ENCODE data around the gene SYNDIG1. TPM values are rescaled to one million over a fixed set of nuclear protein-coding genes. Genes with fewer than 3 reads are reported as not detected.

The SYNDIG1 gene
- total RNA-seq, 1 experiment from 2014 or later = 5.4 TPM

- H2BK20ac ChIP-seq (ENCODE audit: low read depth, low read length, poor library complexity, severe bottlenecking) = no peak overlapping the region
- H3T11ph ChIP-seq (ENCODE audit: low read length) = no peak overlapping the region
- no peak overlapping the region for H4K5ac ChIP-seq (ENCODE audit: insufficient read length, low read depth, low read length)
- peaks cover 5% of the 10 kb centered on the region for H3K27me3 Mint-ChIP-seq (ENCODE audit: low read depth)
- no peak overlapping the region for H3K4me2 ChIP-seq (ENCODE audit: insufficient read depth, insufficient read length, low read length)
- H3K4me1 ChIP-seq (ENCODE audit: insufficient read depth, low read length) = no peaks in the 10 kb centered on the region
- no peak for TF ChIP-seq CTCF (conservative IDR thresholded peaks at IDR 0.05)
- H3K79me2 ChIP-seq (ENCODE audit: insufficient read depth, low read length) = no peaks in the 10 kb centered on the region
- no peak overlapping the region for H3K27ac ChIP-seq (ENCODE audit: insufficient read length, low read depth, low read length)
- peaks cover 3 to 4% of the 10 kb centered on the region in 2 experiments; a peak in 2 of 5 replicates for H3K9me3 Mint-ChIP-seq
- no peak overlapping the region for H4K8ac ChIP-seq (replicated peaks; ENCODE audit: insufficient read length, low read depth, low read length)
- H2BK12ac ChIP-seq (ENCODE audit: insufficient read length, low read depth, low read length) = no peak overlapping the region
- no peak overlapping the region for H2BK5ac ChIP-seq (ENCODE audit: insufficient read length, low read length)
- no peaks in the 10 kb centered on the region for H4K20me1 ChIP-seq (ENCODE audit: control insufficient read depth, insufficient read depth, insufficient read length)
- no peak overlapping the region for H3K18ac ChIP-seq (ENCODE audit: insufficient read length, low read depth, low read length)
- H2BK15ac ChIP-seq (ENCODE audit: low read depth, low read length) = no peak overlapping the region
- H3K23ac ChIP-seq (ENCODE audit: insufficient read length, low read depth, low read length) = no peak overlapping the region
- no peaks in the 10 kb centered on the region for H3K27me3 ChIP-seq (ENCODE audit: insufficient read depth, low read length)
- no peak overlapping the region for H2AK5ac ChIP-seq (ENCODE audit: insufficient read length, low read length)
- H2BK120ac ChIP-seq (ENCODE audit: low read depth, low read length, poor library complexity, severe bottlenecking) = no peak overlapping the region
- no peaks in the 10 kb centered on the region for H3K79me1 ChIP-seq (ENCODE audit: insufficient read depth, low read depth, low read length, poor library complexity, severe bottlenecking)
- H3K23me2 ChIP-seq (ENCODE audit: insufficient read length, low read depth, low read length, poor library complexity, severe bottlenecking) = no peaks in the 10 kb centered on the region
- no peak overlapping the region for H2AFZ ChIP-seq (ENCODE audit: low read length)
- no peak overlapping the region for H4K91ac ChIP-seq (ENCODE audit: insufficient read length, low read depth, low read length)
- H3K4me3 Mint-ChIP-seq = no peak overlapping the region; a peak in 1 of 5 replicates
- H3K14ac ChIP-seq (ENCODE audit: insufficient read depth, low read length) = no peak overlapping the region
- WGBS (ENCODE audit: extremely low coverage, insufficient read length, low lambda C conversion rate) = no CpG with 5 or more reads among the region's 6 CpGs
- no peak overlapping the region for H3K4ac ChIP-seq (ENCODE audit: low read depth, low read length)
- no peaks in the 10 kb centered on the region for H3K4me1 Mint-ChIP-seq
- no peak overlapping the region for H3K9ac ChIP-seq (ENCODE audit: extremely low read depth, insufficient read length, low read length)
- no peaks in the 10 kb centered on the region for H3K9me3 ChIP-seq (ENCODE audit: control insufficient read depth, low read depth, low read length)
- no peaks in the 10 kb centered on the region; a peak in 1 of 7 replicates for H3K36me3 Mint-ChIP-seq (ENCODE audit: insufficient read depth in 1 of 3, low read depth in 3 of 3)
- H3K27ac Mint-ChIP-seq = no peak overlapping the region
- DNase-seq = no peak
- no peak overlapping the region for H3K56ac ChIP-seq (ENCODE audit: insufficient read length, low read depth, low read length)
These were observed 50.0 kb downstream of the SYNDIG1 start for GRCh38 chr20:24519476-24519875.
